HEK293 (cell line): Measurements from ENCODE around the gene SLC17A5.

Source experiments
- CTCF ChIP-seq: fragments of 450-650 bp; formaldehyde crosslinking; IDR thresholded peaks from 2 replicates; pipeline ENCODE4 v1.5.1; 2016; ENCODE audit warnings: missing biosample characterization, missing genetic modification characterization
- ZNF274 ChIP-seq, 2 experiments: fragments of 200-500 bp in 1 of 2; fragments of 450-650 bp in 1 of 2; sonication (Bioruptor generic) in 1 of 2; formaldehyde crosslinking in 1 of 2; IDR thresholded peaks; 2 replicates each; pipeline versions ENCODE4 v1.5.1 to v1.6.1; 2014 to 2016; ENCODE audit warnings: borderline replicate concordance in 1 of 2, inconsistent platforms in 1 of 2, low read length in 1 of 2, missing biosample characterization in 1 of 2, missing genetic modification characterization in 1 of 2
- ZNF529 ChIP-seq: fragments of 450-650 bp; formaldehyde crosslinking; IDR thresholded peaks from 2 replicates; pipeline ENCODE4 v1.5.1; 2017; ENCODE audit warnings: missing genetic modification characterization, missing biosample characterization; ENCODE audit not compliant: insufficient replicate concordance

- no peak for TF ChIP-seq ZNF274 (IDR thresholded peaks at IDR 0.05; ENCODE audit: low read length)
- no peak for TF ChIP-seq ZNF274 (tag by site-specific recombination; IDR thresholded peaks at IDR 0.05; ENCODE audit: borderline replicate concordance)
- no peak for TF ChIP-seq CTCF (tag by site-specific recombination)
- TF ChIP-seq ZNF529 (tag by site-specific recombination): no peak
Observed at GRCh38 chr6:73648166-73648565, 5.6 kb downstream of the SLC17A5 start.
